Calu3 (cell line): ENCODE measurements around the gene SLC2A1. TPM values are rescaled to one million over a fixed set of nuclear protein-coding genes. Genes with fewer than 3 reads are reported as not detected.

Source experiments
- BruUV-seq: library from RNA; stranded (reverse); fragments of 400-500 nt; replicated peaks from 2 replicates; lab custom pipeline; 2021; lab: Mats Ljungman, UMichigan
- CTCF ChIA-PET: fragments of 300-600 bp; sonication (Branson Sonifier 250); formaldehyde crosslinking; loops from one replicate; lab custom pipeline; 2022; ENCODE audit warnings: antibody characterized with exemption; lab: Charles Lee
- DNase-seq: peaks from one replicate; pipeline ENCODE4 v3.0.0; 2022
- H3K27ac Mint-ChIP-seq: one replicate; pipeline ENCODE4 v1.8.0; 2022; ENCODE audit warnings: mixed read lengths; ENCODE audit not compliant: unreplicated experiment
- H3K27me3 Mint-ChIP-seq: one replicate; pipeline ENCODE4 v1.8.0; 2022; ENCODE audit warnings: mixed read lengths; ENCODE audit not compliant: unreplicated experiment
- H3K36me3 Mint-ChIP-seq: one replicate; pipeline ENCODE4 v1.8.0; 2022; ENCODE audit warnings: mild to moderate bottlenecking, moderate library complexity, mixed read lengths; ENCODE audit not compliant: insufficient read depth, unreplicated experiment
- H3K4me1 Mint-ChIP-seq: one replicate; pipeline ENCODE4 v1.8.0; 2022; ENCODE audit warnings: mild to moderate bottlenecking, low read depth, mixed read lengths; ENCODE audit not compliant: unreplicated experiment
- H3K4me3 Mint-ChIP-seq: one replicate; pipeline ENCODE4 v1.8.0; 2022; ENCODE audit warnings: mild to moderate bottlenecking, low read depth, moderate library complexity, mixed read lengths; ENCODE audit not compliant: unreplicated experiment
- H3K9me3 Mint-ChIP-seq: one replicate; pipeline ENCODE4 v1.8.0; 2022; ENCODE audit warnings: low read depth, mixed read lengths; ENCODE audit not compliant: unreplicated experiment
- CTCF ChIP-seq: fragments of 200-600 bp; IDR thresholded peaks from one replicate; pipeline ENCODE4 v1.8.0; 2022; ENCODE audit warnings: antibody characterized with exemption; ENCODE audit not compliant: unreplicated experiment
- intact Hi-C: fragments of 100-400 bp; cut with micrococcal nuclease; formaldehyde crosslinking; loops from one replicate; pipeline ENCODE4 v1.10.0; 2022; ENCODE audit not compliant: unreplicated experiment
- total RNA-seq: library from RNA; stranded (reverse); gene quantifications from 2 replicates; pipeline ENCODE4 v1.2.3, GENCODE V29; 2022

The SLC2A1 gene
- total RNA-seq, 1 experiment from 2014 or later: 183 TPM

DNA sequence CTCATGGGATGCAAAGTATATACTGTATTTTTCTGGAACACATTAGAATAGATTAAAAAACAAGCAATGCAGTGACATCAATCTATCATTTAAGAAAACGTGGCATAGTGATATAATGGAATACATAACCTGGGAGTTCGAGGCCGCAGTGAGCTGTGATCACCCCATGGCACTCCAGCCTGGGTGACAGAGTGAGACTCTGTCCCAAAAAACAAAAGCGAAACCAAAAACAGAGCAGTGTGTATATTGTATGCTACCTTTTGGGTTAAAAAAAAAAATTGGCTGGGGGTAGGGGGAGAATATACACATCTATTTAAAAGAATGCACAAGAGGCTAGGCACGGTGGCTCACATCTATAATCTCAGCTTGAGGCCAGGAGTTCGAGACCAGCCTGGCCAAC, 13.5 kb downstream of the SLC2A1 start:
- TF ChIP-seq CTCF: no peak
- peaks cover 75% of the 10 kb centered on the region for H3K36me3 Mint-ChIP-seq
- CTCF ChIA-PET: interaction anchor here (0.6 kb wide), 1 partner anchor 171 kb away, joined by 3 read pairs; no protein-coding TSS in a partner anchor
- peak overlapping the region; percentile 64 for H3K4me3 Mint-ChIP-seq
- H3K27ac Mint-ChIP-seq: peak overlapping the region; percentile 98
- BruUV-seq: no TSS peak
- H3K27me3 Mint-ChIP-seq: no peaks in the 10 kb centered on the region
- DNase-seq: no peak
- H3K9me3 Mint-ChIP-seq: no peaks in the 10 kb centered on the region
- intact Hi-C loops: no loop called here
- H3K4me1 Mint-ChIP-seq: peaks cover 82% of the 10 kb centered on the region

- no peak for TF ChIP-seq CTCF
- Mint-ChIP-seq H3K27me3 (no peaks in the 10 kb centered on the region), H3K4me3 (peak overlapping the region; percentile 64), H3K27ac (peak overlapping the region; percentile 98), H3K4me1 (peaks cover 80% of the 10 kb centered on the region), H3K36me3 (peaks cover 82% of the 10 kb centered on the region), H3K9me3 (no peaks in the 10 kb centered on the region)
- no TSS peak for BruUV-seq
- CTCF ChIA-PET: interaction anchor here (0.6 to 1.9 kb wide), 5 partner anchors 10 to 171 kb away, joined by 3 to 9 read pairs (median 3); no protein-coding TSS in a partner anchor
- peak; percentile 51 for DNase-seq
- intact Hi-C loops: no loop called here
These were observed 14.3 kb downstream of the SLC2A1 start for GRCh38 chr1:42944246-42944928.

DNA sequence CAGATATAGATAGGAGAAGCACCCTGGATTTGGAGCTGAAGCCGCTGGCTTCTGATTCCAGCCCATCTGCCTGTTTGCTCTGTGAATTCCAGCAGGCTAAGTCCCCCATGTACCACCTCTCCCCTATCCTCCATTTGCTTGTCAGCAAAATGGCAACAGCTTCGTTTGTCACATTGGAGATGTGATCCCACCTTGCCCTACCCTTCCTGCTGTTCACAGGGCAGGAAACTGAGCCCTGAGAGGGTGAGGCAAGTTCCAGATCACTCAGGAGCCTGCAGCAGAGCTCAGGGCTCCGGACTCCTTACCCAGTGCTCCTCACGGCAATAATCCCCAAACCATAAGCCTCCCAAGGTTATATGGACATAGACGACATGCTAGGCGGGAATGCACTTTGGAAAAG, 14.9 kb downstream of the SLC2A1 start:
- no peak for TF ChIP-seq CTCF
- no peak for DNase-seq
- intact Hi-C loops: loop anchor here (2.0 kb wide), 1 partner anchor 13 kb away; no protein-coding TSS in a partner anchor
- CTCF ChIA-PET: interaction anchor here (1.0 to 1.9 kb wide), 4 partner anchors 11 to 130 kb away, joined by 3 to 9 read pairs (median 4); no protein-coding TSS in a partner anchor
- Mint-ChIP-seq H3K9me3 (no peaks in the 10 kb centered on the region), H3K36me3 (peaks cover 88% of the 10 kb centered on the region), H3K27me3 (no peaks in the 10 kb centered on the region), H3K27ac (peak overlapping the region; percentile 98), H3K4me1 (peaks cover 84% of the 10 kb centered on the region), H3K4me3 (peak overlapping the region; percentile 64)
- no TSS peak for BruUV-seq

DNA sequence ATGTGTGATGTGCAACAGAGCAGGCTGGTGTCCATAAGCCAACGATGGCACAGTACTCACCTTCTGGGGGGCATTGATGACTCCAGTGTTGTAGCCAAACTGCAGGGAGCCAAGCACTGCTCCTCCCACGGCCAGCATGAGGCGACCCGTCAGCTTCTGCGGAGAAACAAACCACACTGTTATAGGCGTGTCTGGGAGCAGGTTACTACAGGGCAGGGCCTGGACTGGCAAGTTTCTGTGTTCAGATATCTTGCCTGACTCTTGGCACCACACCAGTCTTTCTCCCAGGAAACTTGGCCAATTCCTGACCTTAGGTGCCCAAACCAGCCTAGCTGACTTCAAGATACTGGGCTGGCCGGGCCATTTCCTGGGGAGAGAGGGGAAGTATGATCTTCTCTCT, 15.5 kb downstream of the SLC2A1 start:
- Mint-ChIP-seq H3K27me3 (no peaks in the 10 kb centered on the region), H3K9me3 (no peaks in the 10 kb centered on the region), H3K4me1 (peaks cover 89% of the 10 kb centered on the region), H3K4me3 (peak overlapping the region; percentile 64), H3K36me3 (peaks cover 94% of the 10 kb centered on the region), H3K27ac (peak overlapping the region; percentile 98)
- intact Hi-C loops: loop anchor here (2.0 kb wide), 1 partner anchor 14 kb away; no protein-coding TSS in a partner anchor
- TF ChIP-seq CTCF: no peak
- peak; percentile 89 for DNase-seq
- BruUV-seq: no TSS peak
- CTCF ChIA-PET: interaction anchor here (1.5 to 1.9 kb wide), 2 partner anchors 12 to 130 kb away, joined by 6 to 9 read pairs; no protein-coding TSS in a partner anchor
